Mammary epithelial cell (primary cell): ENCODE data around the gene RPL41.

Source experiments
- CTCF ChIP-seq, 2 donors: IDR thresholded peaks in 1 of 2; conservative IDR thresholded peaks in 1 of 2; 2 replicates each; pipeline ENCODE4 v1.5.1; 2011 to 2012; ENCODE audit warnings: inconsistent platforms in 2 of 2, low read length in 2 of 2, mild to moderate bottlenecking in 2 of 2, control low read depth in 1 of 2, low read depth in 1 of 2; ENCODE audit not compliant: insufficient read depth in 1 of 2; ENCODE audit errors: extremely low read depth in 1 of 2
- EZH2 ChIP-seq: IDR thresholded peaks from 2 replicates; pipeline ENCODE4 v1.6.1; 2012; ENCODE audit warnings: low read length, inconsistent platforms, borderline replicate concordance

- TF ChIP-seq CTCF (conservative IDR thresholded peaks at IDR 0.05 in 1 of 2, IDR thresholded peaks at IDR 0.05 in 1 of 2; ENCODE audit: extremely low read depth in 1 of 2, insufficient read depth in 1 of 2, low read depth in 1 of 2, low read length in 2 of 2): no peak
- TF ChIP-seq EZH2: no peak
These were observed 2.4 kb downstream of the RPL41 start for GRCh38 chr12:56118688-56119357.
